H9 (cell line): ENCODE data around the gene INHBB. TPM values are rescaled to one million over a fixed set of nuclear protein-coding genes. Genes with fewer than 3 reads are reported as not detected.

Experiments
- DNase-seq: peaks from one replicate; pipeline ENCODE4 v3.0.0-alpha.2; 2017
- H2AFZ ChIP-seq: one replicate; pipeline ENCODE4 v1.6.1; 2013; ENCODE audit warnings: mild to moderate bottlenecking, low read length, control low read depth, moderate library complexity
- H2AK5ac ChIP-seq: 2 replicates; pipeline ENCODE4 v1.6.1; 2013; ENCODE audit warnings: low read length, control low read depth, mixed read lengths; ENCODE audit not compliant: insufficient read length
- H2BK120ac ChIP-seq: one replicate; pipeline ENCODE4 v1.6.1; 2013; ENCODE audit warnings: low read depth, mild to moderate bottlenecking, low read length, control low read depth, inconsistent platforms; ENCODE audit not compliant: poor library complexity, severe bottlenecking
- H2BK12ac ChIP-seq: 2 replicates; pipeline ENCODE4 v1.6.1; 2013; ENCODE audit warnings: low read length, control low read depth, mixed read lengths, low read depth; ENCODE audit not compliant: insufficient read length
- H2BK15ac ChIP-seq: 2 replicates; pipeline ENCODE4 v1.6.1; 2013; ENCODE audit warnings: low read depth, low read length, control low read depth
- H2BK20ac ChIP-seq: one replicate; pipeline ENCODE4 v1.6.1; 2013; ENCODE audit warnings: low read depth, mild to moderate bottlenecking, low read length, control low read depth, inconsistent platforms; ENCODE audit not compliant: poor library complexity, severe bottlenecking
- H2BK5ac ChIP-seq: 2 replicates; pipeline ENCODE4 v1.6.1; 2013; ENCODE audit warnings: low read length, control low read depth, mixed read lengths; ENCODE audit not compliant: insufficient read length
- H3K14ac ChIP-seq: 2 replicates; pipeline ENCODE4 v1.6.1; 2013; ENCODE audit warnings: low read length, control low read depth; ENCODE audit not compliant: insufficient read depth
- H3K18ac ChIP-seq: 2 replicates; pipeline ENCODE4 v1.6.1; 2013; ENCODE audit warnings: low read depth, mild to moderate bottlenecking, mixed read lengths, low read length, control low read depth; ENCODE audit not compliant: insufficient read length
- H3K23ac ChIP-seq: 2 replicates; pipeline ENCODE4 v1.6.1; 2013; ENCODE audit warnings: low read length, control low read depth, mixed read lengths, low read depth; ENCODE audit not compliant: insufficient read length
- H3K23me2 ChIP-seq: 2 replicates; pipeline ENCODE4 v1.6.1; 2013; ENCODE audit warnings: low read depth, mild to moderate bottlenecking, mixed read lengths, low read length, control low read depth; ENCODE audit not compliant: insufficient read length, poor library complexity, severe bottlenecking
- H3K27ac ChIP-seq: 2 replicates; pipeline ENCODE4 v1.5.1; 2013; ENCODE audit warnings: low read length, control low read depth, mixed read lengths, low read depth; ENCODE audit not compliant: insufficient read length
- H3K27me3 ChIP-seq: 2 replicates; pipeline ENCODE4 v1.6.1; 2013; ENCODE audit warnings: low read length, control low read depth, inconsistent platforms; ENCODE audit not compliant: insufficient read depth
- H3K4ac ChIP-seq: 2 replicates; pipeline ENCODE4 v1.6.1; 2013; ENCODE audit warnings: low read depth, mild to moderate bottlenecking, control low read depth, inconsistent platforms, low read length, moderate library complexity
- H3K4me1 ChIP-seq: 2 replicates; pipeline ENCODE4 v1.6.1; 2013; ENCODE audit warnings: low read length, control low read depth, inconsistent platforms; ENCODE audit not compliant: insufficient read depth
- H3K4me2 ChIP-seq: 2 replicates; pipeline ENCODE4 v1.6.1; 2013; ENCODE audit warnings: low read length, control low read depth, mixed read lengths; ENCODE audit not compliant: insufficient read length, insufficient read depth
- H3K56ac ChIP-seq: 2 replicates; pipeline ENCODE4 v1.6.1; 2013; ENCODE audit warnings: low read depth, mild to moderate bottlenecking, mixed read lengths, low read length, control low read depth; ENCODE audit not compliant: insufficient read length
- H3K79me1 ChIP-seq: 2 replicates; pipeline ENCODE4 v1.6.1; 2013; ENCODE audit warnings: low read depth, mild to moderate bottlenecking, moderate library complexity, low read length, control low read depth, inconsistent platforms; ENCODE audit not compliant: insufficient read depth, poor library complexity, severe bottlenecking
- H3K79me2 ChIP-seq: 2 replicates; pipeline ENCODE4 v1.6.1; 2013; ENCODE audit warnings: low read length, control low read depth, inconsistent platforms; ENCODE audit not compliant: insufficient read depth
- H3K9ac ChIP-seq: 2 replicates; pipeline ENCODE4 v1.6.1; 2013; ENCODE audit warnings: low read length, control low read depth, mixed read lengths; ENCODE audit not compliant: insufficient read length; ENCODE audit errors: extremely low read depth
- H3K9me3 ChIP-seq: one replicate; pipeline ENCODE4 v1.6.1; 2013; ENCODE audit warnings: low read depth, low read length, inconsistent platforms; ENCODE audit not compliant: control insufficient read depth
- H3T11ph ChIP-seq: one replicate; pipeline ENCODE4 v1.6.1; 2013; ENCODE audit warnings: mild to moderate bottlenecking, low read length, control low read depth, inconsistent platforms
- H4K20me1 ChIP-seq: one replicate; pipeline ENCODE4 v1.6.1; 2013; ENCODE audit not compliant: control insufficient read depth, insufficient read length, insufficient read depth
- H4K5ac ChIP-seq: 2 replicates; pipeline ENCODE4 v1.6.1; 2013; ENCODE audit warnings: low read depth, mild to moderate bottlenecking, mixed read lengths, low read length, control low read depth; ENCODE audit not compliant: insufficient read length
- H4K8ac ChIP-seq: replicated peaks from 2 replicates; pipeline ENCODE4 v1.6.1; 2013; ENCODE audit warnings: low read length, control low read depth, mixed read lengths, low read depth; ENCODE audit not compliant: insufficient read length
- H4K91ac ChIP-seq: 2 replicates; pipeline ENCODE4 v1.6.1; 2013; ENCODE audit warnings: low read depth, mild to moderate bottlenecking, moderate library complexity, mixed read lengths, low read length, control low read depth; ENCODE audit not compliant: insufficient read length
- H3K27ac Mint-ChIP-seq, 3 experiments: 2 replicates in 2 of 3; 3 replicates in 1 of 3; pipeline ENCODE4 v1.8.0; 2020 to 2021; ENCODE audit warnings: mixed read lengths in 3 of 3, mild to moderate bottlenecking in 1 of 3, moderate library complexity in 1 of 3
- H3K27me3 Mint-ChIP-seq: 2 replicates; pipeline ENCODE4 v1.8.0; 2021; ENCODE audit warnings: low read depth, mild to moderate bottlenecking, moderate library complexity, mixed read lengths
- H3K36me3 Mint-ChIP-seq, 3 experiments: 2 replicates in 2 of 3; 3 replicates in 1 of 3; pipeline ENCODE4 v1.8.0; 2020 to 2021; ENCODE audit warnings: low read depth in 3 of 3, mixed read lengths in 3 of 3; ENCODE audit not compliant: insufficient read depth in 1 of 3
- H3K4me1 Mint-ChIP-seq, 2 experiments: 2 replicates each; pipeline ENCODE4 v1.8.0; 2020; ENCODE audit warnings: mixed read lengths in 2 of 2
- H3K4me3 Mint-ChIP-seq, 2 experiments: 2 replicates in 1 of 2; 3 replicates in 1 of 2; pipeline ENCODE4 v1.8.0; 2020 to 2021; ENCODE audit warnings: mild to moderate bottlenecking in 2 of 2, mixed read lengths in 2 of 2, moderate library complexity in 1 of 2
- H3K9me3 Mint-ChIP-seq, 2 experiments: 2 replicates in 1 of 2; 3 replicates in 1 of 2; pipeline ENCODE4 v1.8.0; 2020; ENCODE audit warnings: mild to moderate bottlenecking in 2 of 2, mixed read lengths in 2 of 2, moderate library complexity in 1 of 2
- CTCF ChIP-seq: fragments of 200-600 bp; sonication (generic); conservative IDR thresholded peaks from 3 replicates; pipeline ENCODE4 v1.8.0; 2021; ENCODE audit warnings: antibody characterized with exemption, mild to moderate bottlenecking
- WGBS: extraction: QIAGEN DNeasy Blood & Tissue Kit; methylation state at CpG from one replicate; pipeline ENCODE4 v1.1.7; 2013; ENCODE audit warnings: missing lambda C conversion rate, low lambda C conversion rate, mixed read lengths; ENCODE audit not compliant: insufficient read length; ENCODE audit errors: extremely low coverage; 5-methylcytosine and 5-hydroxymethylcytosine counted together
- total RNA-seq: library from RNA; stranded (reverse); gene quantifications from 2 replicates; pipeline ENCODE4 v1.2.1, GENCODE V29; 2021

Gene INHBB
- total RNA-seq, 1 experiment from 2014 or later, result 0.13 TPM

DNA sequence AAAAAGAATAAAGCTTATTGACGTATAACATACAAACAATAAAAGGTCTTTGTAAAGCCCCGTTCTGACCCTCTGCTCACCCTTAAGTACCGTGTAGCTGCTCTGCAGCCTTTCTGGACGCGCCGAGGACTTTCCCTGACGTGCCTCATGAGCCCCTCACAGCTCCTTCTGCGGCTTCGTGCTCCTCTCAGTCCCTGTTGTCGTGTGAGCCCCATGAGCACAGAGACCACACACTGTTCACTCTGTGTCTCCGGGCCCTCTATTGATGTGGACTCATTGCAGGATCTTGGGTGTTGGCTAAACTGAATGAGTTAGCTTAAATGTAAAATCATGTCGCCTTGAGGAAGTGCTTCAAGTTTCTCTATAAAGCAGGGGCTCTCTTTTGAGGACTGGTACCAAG, 43.6 kb upstream of the INHBB start:
- no CpG with 5 or more reads among the region's 12 CpGs for WGBS
- Histone ChIP-seq H2BK15ac (no peak overlapping the region), H4K91ac (no peak overlapping the region), H3K14ac (no peak overlapping the region), H2BK5ac (no peak overlapping the region), H3K9me3 (no peaks in the 10 kb centered on the region), H4K20me1 (no peaks in the 10 kb centered on the region), H4K5ac (no peak overlapping the region), H3K23me2 (no peaks in the 10 kb centered on the region), H3K4ac (no peak overlapping the region), H3K27me3 (no peaks in the 10 kb centered on the region), H2BK20ac (no peak overlapping the region), H3K79me2 (no peaks in the 10 kb centered on the region), H3K79me1 (no peaks in the 10 kb centered on the region), H3K4me1 (no peaks in the 10 kb centered on the region), H3K56ac (no peak overlapping the region), H3T11ph (no peak overlapping the region), H3K9ac (no peak overlapping the region), H2BK12ac (no peak overlapping the region), H2BK120ac (no peak overlapping the region), H2AK5ac (no peak overlapping the region), H3K18ac (no peak overlapping the region), H3K4me2 (no peak overlapping the region), H2AFZ (no peak overlapping the region), H3K23ac (no peak overlapping the region), H3K27ac (no peak overlapping the region), H4K8ac (no peak overlapping the region)
- no peak for TF ChIP-seq CTCF
- Mint-ChIP-seq H3K9me3 (no peaks in the 10 kb centered on the region), H3K36me3 (peaks cover 0 to 4% (median 0%) of the 10 kb centered on the region in 3 experiments; a peak in 1 of 7 replicates), H3K27me3 (peaks cover 16% of the 10 kb centered on the region), H3K27ac (no peak overlapping the region), H3K4me1 (peaks cover 15 to 17% of the 10 kb centered on the region in 2 experiments), H3K4me3 (no peak overlapping the region)
- no peak for DNase-seq
